HFF-Myc (cell line): ENCODE measurements around the gene SV2A.
A peak's percentile ranks its signal among the peaks of the same experiment; 100 is the strongest.

ENCODE experiments used
- DNase-seq: peaks from one replicate; pipeline ENCODE4 v3.0.0-alpha.2; 2011; ENCODE audit warnings: low read depth; ENCODE audit errors: extremely low read depth
- H3K4me3 ChIP-seq: replicated peaks from 2 replicates; pipeline ENCODE4 v1.5.1; 2011; ENCODE audit warnings: low read depth, mild to moderate bottlenecking, control low read depth, low read length
- CTCF ChIP-seq: IDR thresholded peaks from 2 replicates; pipeline ENCODE4 v1.5.1; 2012; ENCODE audit warnings: mild to moderate bottlenecking, low read depth, low read length, control low read depth; ENCODE audit errors: missing control alignments

Gene SV2A

GRCh38 chr1:149937759-149938158 lies 20.1 kb upstream of the SV2A start:
- no peak for TF ChIP-seq CTCF
- no peak overlapping the region for H3K4me3 ChIP-seq
- no peak for DNase-seq

GRCh38 chr1:149936992-149937705 lies 19.5 kb upstream of the SV2A start:
- H3K4me3 ChIP-seq = peak overlapping the region; percentile 60
- TF ChIP-seq CTCF = no peak
- DNase-seq = peak; percentile 36

GRCh38 chr1:149936170-149936991 lies 18.7 kb upstream of the SV2A start, which contains the start of gene MTMR11:
Gene MTMR11, minus strand, starts transcription at chr1:149936879. Its CDS starts 232 bp downstream, at chr1:149936647.
- no peak for DNase-seq
- peak within 1 kb of the TSS; percentile 60 for H3K4me3 ChIP-seq
- TF ChIP-seq CTCF = no peak

- DNase-seq = no peak
- H3K4me3 ChIP-seq = no peak overlapping the region
- no peak for TF ChIP-seq CTCF
Measured at GRCh38 chr1:149934356-149934755, 16.7 kb upstream of the SV2A start.

- no peak for DNase-seq
- no peak overlapping the region for H3K4me3 ChIP-seq
- no peak for TF ChIP-seq CTCF
Measured at GRCh38 chr1:149933208-149933607, 15.6 kb upstream of the SV2A start.

- no peak overlapping the region for H3K4me3 ChIP-seq
- no peak for DNase-seq
- TF ChIP-seq CTCF = no peak
Measured at GRCh38 chr1:149932474-149932873, 14.8 kb upstream of the SV2A start.
